Colonic mucosa (tissue), 4 donors: ENCODE data around the gene SYPL2. TPM values are rescaled to one million over a fixed set of nuclear protein-coding genes. Genes with fewer than 3 reads are reported as not detected.
A peak's percentile ranks its signal among the peaks of the same experiment; 100 is the strongest.

Source experiments
- DNase-seq: peaks from one replicate; pipeline ENCODE4 v3.0.0-alpha.2; 2020
- H3K27ac ChIP-seq: fragments of 200-600 bp; one replicate; pipeline ENCODE4 v1.8.0; 2021
- H3K27me3 ChIP-seq: fragments of 200-600 bp; one replicate; pipeline ENCODE4 v1.8.0; 2021
- H3K36me3 ChIP-seq: fragments of 200-600 bp; one replicate; pipeline ENCODE4 v1.8.0; 2021
- H3K4me1 ChIP-seq: fragments of 200-600 bp; one replicate; pipeline ENCODE4 v1.8.0; 2021; ENCODE audit warnings: mild to moderate bottlenecking
- H3K4me3 ChIP-seq: fragments of 200-600 bp; one replicate; pipeline ENCODE4 v1.8.0; 2021
- H3K9ac ChIP-seq, 2 donors: one replicate each; pipeline ENCODE4 v1.7.0; 2013; ENCODE audit warnings: control low read depth in 2 of 2, low read depth in 2 of 2, low read length in 2 of 2
- H3K9me3 ChIP-seq: fragments of 200-600 bp; one replicate; pipeline ENCODE4 v1.8.0; 2021
- CTCF ChIP-seq: fragments of 200-600 bp; IDR thresholded peaks from one replicate; pipeline ENCODE4 v1.8.0; 2022; ENCODE audit warnings: antibody characterized with exemption, mild to moderate bottlenecking
- intact Hi-C: fragments of 100-400 bp; cut with DNase I; formaldehyde crosslinking; loops from one replicate; pipeline ENCODE4 v1.14.1; 2022
- total RNA-seq, 2 donors: library from RNA; stranded (reverse); fragmentation: NEBNext Ultra II Directional in 1 of 2; extraction: Animal tissue kit (Norgen Biotek cat#: 25700) in 1 of 2; gene quantifications; one replicate each; pipeline ENCODE4 v1.2.1, GENCODE V29; 2021
- donor health status: healthy.
- donor health status: DM: no; HTN: no; CAD: no.
- donor health status: DM: no; HTN: no; CAD: no.

The SYPL2 gene
- total RNA-seq, 2 donors from 2014 or later: 0.12 to 0.35 TPM

GRCh38 chr1:109457819-109458218, 8.5 kb upstream of the SYPL2 start:
- H3K36me3 ChIP-seq: no peaks in the 10 kb centered on the region
- intact Hi-C loops: no loop called here
- no peak for DNase-seq
- no peaks in the 10 kb centered on the region for H3K4me1 ChIP-seq
- no peak for TF ChIP-seq CTCF
- no peaks in the 10 kb centered on the region for H3K9me3 ChIP-seq
- no peak overlapping the region for H3K4me3 ChIP-seq
- no peak overlapping the region for H3K27ac ChIP-seq
- H3K9ac ChIP-seq: no peak overlapping the region
- peaks cover 1% of the 10 kb centered on the region for H3K27me3 ChIP-seq

GRCh38 chr1:109466125-109466451, 258 bp upstream of the SYPL2 start:
- intact Hi-C loops: no loop called here
- H3K27ac ChIP-seq: no peak overlapping the region
- H3K9ac ChIP-seq: peak overlapping the region in 1 of 2 donors; percentile 43
- H3K36me3 ChIP-seq: no peaks in the 10 kb centered on the region
- no peaks in the 10 kb centered on the region for H3K9me3 ChIP-seq
- H3K27me3 ChIP-seq: peaks cover 41% of the 10 kb centered on the region
- no peaks in the 10 kb centered on the region for H3K4me1 ChIP-seq
- H3K4me3 ChIP-seq: peak overlapping the region; percentile 63
- DNase-seq: no peak
- no peak for TF ChIP-seq CTCF

GRCh38 chr1:109467301-109467777, 993 bp downstream of the SYPL2 start:
- peak overlapping the region; percentile 63 for H3K4me3 ChIP-seq
- H3K27me3 ChIP-seq: peaks cover 41% of the 10 kb centered on the region
- DNase-seq: no peak
- H3K9ac ChIP-seq: no peak overlapping the region
- no peak for TF ChIP-seq CTCF
- intact Hi-C loops: no loop called here
- no peaks in the 10 kb centered on the region for H3K9me3 ChIP-seq
- H3K27ac ChIP-seq: no peak overlapping the region
- H3K36me3 ChIP-seq: no peaks in the 10 kb centered on the region
- H3K4me1 ChIP-seq: no peaks in the 10 kb centered on the region

GRCh38 chr1:109468061-109468460, 1.7 kb downstream of the SYPL2 start:
- Histone ChIP-seq H3K27ac (no peak overlapping the region), H3K4me3 (no peak overlapping the region), H3K4me1 (no peaks in the 10 kb centered on the region), H3K36me3 (no peaks in the 10 kb centered on the region), H3K9ac (no peak overlapping the region), H3K9me3 (no peaks in the 10 kb centered on the region), H3K27me3 (peaks cover 38% of the 10 kb centered on the region)
- no peak for TF ChIP-seq CTCF
- no peak for DNase-seq
- intact Hi-C loops: no loop called here

- Histone ChIP-seq H3K9me3 (no peaks in the 10 kb centered on the region), H3K4me3 (no peak overlapping the region), H3K27me3 (peaks cover 33% of the 10 kb centered on the region), H3K4me1 (no peaks in the 10 kb centered on the region), H3K27ac (no peak overlapping the region), H3K9ac (no peak overlapping the region), H3K36me3 (no peaks in the 10 kb centered on the region)
- intact Hi-C loops: no loop called here
- DNase-seq: no peak
- no peak for TF ChIP-seq CTCF
These were observed 2.6 kb downstream of the SYPL2 start for GRCh38 chr1:109468903-109469302.

- H3K9me3 ChIP-seq: no peaks in the 10 kb centered on the region
- intact Hi-C loops: no loop called here
- no peak overlapping the region for H3K27ac ChIP-seq
- peaks cover 25% of the 10 kb centered on the region for H3K27me3 ChIP-seq
- H3K9ac ChIP-seq: no peak overlapping the region
- no peaks in the 10 kb centered on the region for H3K4me1 ChIP-seq
- no peak for DNase-seq
- no peak for TF ChIP-seq CTCF
- H3K4me3 ChIP-seq: no peak overlapping the region
- H3K36me3 ChIP-seq: no peaks in the 10 kb centered on the region
These were observed 3.9 kb downstream of the SYPL2 start for GRCh38 chr1:109470245-109470644.
